ENCODE data around the gene SUPT3H.

- TF ChIP-seq ZNF274 (IDR thresholded peaks at IDR 0.05; ENCODE audit: low read depth, low read length) = no peak
- TF ChIP-seq YY1 (IDR thresholded peaks at IDR 0.05; ENCODE audit: insufficient read depth, insufficient read length) = no peak
Observed at GRCh38 chr6:44805238-44805846, 572.4 kb downstream of the SUPT3H start.
